Fibroblast of lung (primary cell): ENCODE results near the gene SOAT1. TPM values are rescaled to one million over a fixed set of nuclear protein-coding genes. Genes with fewer than 3 reads are reported as not detected.
"Not testable (repeated sequence)": the region's sequence is repeated elsewhere in the genome, so short reads cannot be mapped to it uniquely, and the experiment has no call there.

Source experiments
- DNase-seq, 2 donors: peaks; one replicate each; pipeline versions ENCODE4 v3.0.0 to v3.0.0-alpha.2; 2010; ENCODE audit warnings: low read depth in 2 of 2
- H2AFZ ChIP-seq: 2 replicates; pipeline ENCODE4 v1.5.1; 2012; ENCODE audit warnings: low read length, control low read depth, inconsistent platforms
- H3K27ac ChIP-seq: 2 replicates; pipeline ENCODE4 v1.5.1; 2011; ENCODE audit warnings: low read length, control low read depth; ENCODE audit not compliant: insufficient read depth
- H3K27me3 ChIP-seq: 2 replicates; pipeline ENCODE4 v1.5.1; 2011; ENCODE audit warnings: mild to moderate bottlenecking, low read length; ENCODE audit not compliant: control insufficient read depth, insufficient read depth
- H3K36me3 ChIP-seq: 2 replicates; pipeline ENCODE4 v1.5.1; 2011; ENCODE audit warnings: low read length; ENCODE audit not compliant: control insufficient read depth, insufficient read depth
- H3K4me1 ChIP-seq: 2 replicates; pipeline ENCODE4 v1.5.1; 2011; ENCODE audit warnings: low read length; ENCODE audit not compliant: control insufficient read depth, insufficient read depth; ENCODE audit errors: extremely low read depth
- H3K4me2 ChIP-seq: 2 replicates; pipeline ENCODE4 v1.5.1; 2011; ENCODE audit warnings: low read length, control low read depth; ENCODE audit not compliant: insufficient read depth; ENCODE audit errors: extremely low read depth
- H3K4me3 ChIP-seq, 4 experiments: fragments of 200-600 bp in 1 of 4; sonication (generic) in 1 of 4; replicated peaks in 1 of 4; 2 replicates each; pipeline ENCODE4 v1.5.1; 2011 to 2016; ENCODE audit warnings: low read length in 4 of 4, low read depth in 3 of 4, mild to moderate bottlenecking in 3 of 4, control low read depth in 2 of 4, inconsistent platforms in 1 of 4, mixed read lengths in 1 of 4; ENCODE audit not compliant: insufficient read depth in 1 of 4; ENCODE audit errors: control extremely low read depth in 1 of 4
- H3K79me2 ChIP-seq: 2 replicates; pipeline ENCODE4 v1.5.1; 2012; ENCODE audit warnings: mild to moderate bottlenecking, low read length, inconsistent platforms; ENCODE audit not compliant: control insufficient read depth, insufficient read depth
- H3K9ac ChIP-seq: 2 replicates; pipeline ENCODE4 v1.5.1; 2011; ENCODE audit warnings: mild to moderate bottlenecking, low read length, control low read depth; ENCODE audit not compliant: insufficient read depth
- H3K9me3 ChIP-seq: 2 replicates; pipeline ENCODE4 v1.5.1; 2012; ENCODE audit warnings: low read depth, low read length; ENCODE audit not compliant: control insufficient read depth, insufficient read depth
- H4K20me1 ChIP-seq: 2 replicates; pipeline ENCODE4 v1.5.1; 2011; ENCODE audit warnings: low read length; ENCODE audit not compliant: control insufficient read depth, insufficient read depth; ENCODE audit errors: extremely low read depth
- CTCF ChIP-seq, 2 donors: IDR thresholded peaks in 1 of 2; conservative IDR thresholded peaks in 1 of 2; 1 replicate in 1 of 2; 2 replicates in 1 of 2; pipeline ENCODE4 v1.5.1; 2011 to 2012; ENCODE audit warnings: low read length in 2 of 2, control low read depth in 1 of 2, inconsistent platforms in 1 of 2, low read depth in 1 of 2, mild to moderate bottlenecking in 1 of 2
- EZH2 ChIP-seq: IDR thresholded peaks from 2 replicates; pipeline ENCODE4 v1.5.1; 2012; ENCODE audit warnings: low read length, control low read depth, mild to moderate bottlenecking; ENCODE audit errors: missing control alignments
- polyA plus RNA-seq, 2 donors: library from polyadenylated mRNA; depleted of rRNA in 1 of 2; stranded (reverse) in 1 of 2; unstranded in 1 of 2; fragments of >200 nt; gene quantifications; 2 replicates each; pipeline ENCODE4 v1.2.1, GENCODE V29; 2011 to 2012; ENCODE audit warnings: missing spikeins in 1 of 2
- total RNA-seq: library from RNA; depleted of rRNA; stranded (reverse); fragments of >200 nt; gene quantifications from 2 replicates; pipeline ENCODE4 v1.2.1, GENCODE V29; 2014

Gene SOAT1
- total and polyA plus RNA-seq, 2 donors (not counting 1 experiment from before 2014, with no cell fraction given) = 50.5 to 64.1 TPM

DNA sequence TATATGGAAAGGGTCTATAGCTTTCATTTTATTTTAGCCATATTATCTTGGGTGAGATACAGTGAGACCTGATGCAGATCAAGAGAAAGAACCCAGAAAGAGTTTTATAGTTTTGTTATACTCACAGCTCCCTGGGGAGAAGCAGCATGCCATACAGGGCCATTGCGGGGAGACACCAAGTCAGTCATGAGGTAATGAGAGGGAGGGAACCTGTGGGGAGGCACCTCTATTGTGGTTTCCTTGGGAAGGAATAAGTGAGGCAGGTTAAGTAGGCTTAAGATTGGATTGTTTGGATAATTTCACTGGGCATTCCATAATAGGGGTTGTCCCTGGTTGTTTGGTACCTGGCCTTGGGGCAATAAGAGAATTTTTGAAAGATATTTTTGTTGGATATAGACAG is 91.9 kb downstream of the SOAT1 start:
- no peaks in the 10 kb centered on the region for H3K4me1 ChIP-seq
- no peaks in the 10 kb centered on the region for H3K27me3 ChIP-seq
- no peak for TF ChIP-seq CTCF (conservative IDR thresholded peaks at IDR 0.05 in 1 of 2, IDR thresholded peaks at IDR 0.05 in 1 of 2; ENCODE audit: low read depth in 1 of 2, low read length in 2 of 2)
- no peak for TF ChIP-seq EZH2
- no peak for DNase-seq
- H3K36me3 ChIP-seq = no peaks in the 10 kb centered on the region
- no peak overlapping the region for H3K4me2 ChIP-seq
- no peak overlapping the region for H3K9ac ChIP-seq
- no peaks in the 10 kb centered on the region for H3K9me3 ChIP-seq
- H2AFZ ChIP-seq = no peak overlapping the region
- H3K79me2 ChIP-seq = no peaks in the 10 kb centered on the region
- no peaks in the 10 kb centered on the region for H4K20me1 ChIP-seq
- no peak overlapping the region for H3K27ac ChIP-seq
- no peak overlapping the region for H3K4me3 ChIP-seq

DNA sequence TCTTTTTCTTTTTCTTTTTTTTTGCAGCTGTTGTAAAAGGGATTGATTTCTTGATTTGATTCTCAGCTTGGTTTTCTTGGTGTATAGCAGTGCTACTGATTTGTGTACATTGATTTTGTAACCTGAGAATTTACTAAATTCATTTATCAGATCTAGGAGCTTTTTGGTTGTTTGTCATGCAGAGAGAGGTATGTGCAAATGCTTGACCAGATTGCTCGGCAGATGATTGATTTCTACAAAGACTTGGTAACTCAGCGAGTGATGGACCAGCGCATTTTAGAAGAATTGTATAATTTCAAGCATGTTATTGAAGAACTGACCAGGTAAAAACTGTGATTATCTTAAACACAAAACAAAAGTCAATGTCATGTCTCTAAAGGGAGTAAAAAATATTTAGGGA is 100.1 kb downstream of the SOAT1 start:
- Histone ChIP-seq H3K4me2 (no peak overlapping the region), H4K20me1 (no peaks in the 10 kb centered on the region), H3K27me3 (no peaks in the 10 kb centered on the region), H3K9ac (no peak overlapping the region), H3K4me3 (no peak overlapping the region), H3K4me1 (no peaks in the 10 kb centered on the region), H2AFZ (no peak overlapping the region), H3K9me3 (no peaks in the 10 kb centered on the region), H3K36me3 (no peaks in the 10 kb centered on the region), H3K79me2 (no peaks in the 10 kb centered on the region), H3K27ac (no peak overlapping the region)
- no peak for TF ChIP-seq EZH2
- TF ChIP-seq CTCF (conservative IDR thresholded peaks at IDR 0.05 in 1 of 2, IDR thresholded peaks at IDR 0.05 in 1 of 2; ENCODE audit: low read depth in 1 of 2, low read length in 2 of 2) = no peak
- no peak for DNase-seq

- H2AFZ ChIP-seq, H3K4me1 ChIP-seq, H3K79me2 ChIP-seq, H3K27ac ChIP-seq, DNase-seq, H3K4me3 ChIP-seq, H4K20me1 ChIP-seq, H3K9ac ChIP-seq, H3K9me3 ChIP-seq, H3K4me2 ChIP-seq, H3K36me3 ChIP-seq, H3K27me3 ChIP-seq: not testable (repeated sequence)
These were observed 105.8 kb downstream of the SOAT1 start for GRCh38 chr1:179399399-179399798.

Other genes with a start within 250 kb of the SOAT1 start
- gene TOR3A, start 211.7 kb upstream of the SOAT1 start, total RNA-seq = 32.9 and 62.1 TPM in 2 replicates
- gene TOR3A, start 211.7 kb upstream of the SOAT1 start, polyA plus RNA-seq = 24.0 and 24.1 TPM in 2 replicates
- gene ABL2, start 64.1 kb upstream of the SOAT1 start, total RNA-seq = 33.9 and 85.4 TPM in 2 replicates
- 32.7 and 36.1 TPM in 2 replicates for gene ABL2, start 64.1 kb upstream of the SOAT1 start, polyA plus RNA-seq
- gene AXDND1, start 72.2 kb downstream of the SOAT1 start, total RNA-seq = 0.17 and 0.26 TPM in 2 replicates
- 0.05 TPM in 1 of 2 replicates, not detected in the other for gene AXDND1, start 72.2 kb downstream of the SOAT1 start, polyA plus RNA-seq